ENCODE measurements around the gene PLOD2. TPM values are rescaled to one million over a fixed set of nuclear protein-coding genes. Genes with fewer than 3 reads are reported as not detected.

PLOD2 gene
- total and polyA plus RNA-seq, 2 of the 4 experiments (the other 2 are of a cell fraction), result 84.0 to 117 TPM

DNA sequence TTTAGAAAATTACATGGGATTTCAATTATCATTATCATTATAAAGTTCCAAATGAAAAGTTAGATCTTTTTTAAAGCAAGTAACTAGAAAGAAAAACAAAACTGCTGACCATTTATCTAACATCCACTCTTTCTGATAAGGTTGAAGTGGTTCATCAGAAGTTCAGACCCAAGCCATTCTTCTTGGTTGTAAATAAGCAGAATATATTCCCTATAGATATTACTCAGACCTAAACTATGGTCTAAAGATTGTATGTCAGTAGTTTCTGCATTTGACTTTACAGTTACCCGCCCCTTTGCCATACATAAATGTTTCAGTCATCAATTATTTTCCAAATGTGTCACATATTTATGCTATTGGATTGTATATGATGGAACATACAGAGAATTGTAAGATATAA is 136.7 kb downstream of the PLOD2 start:
- ATAC-seq (ENCODE audit: low read depth), result no peak
- WGBS, 2 experiments (ENCODE audit: extremely low coverage in 2 of 2, insufficient read length in 1 of 2), result no CpG with 5 or more reads among the region's 1 CpG
- H2BK120ac ChIP-seq (ENCODE audit: low read depth, low read length), result no peak overlapping the region

More for the DNA sequence above, 136.7 kb downstream of the PLOD2 start:
- POLR2A ChIA-PET (ENCODE audit: unreplicated experiment), result no interaction called here
- no peak overlapping the region for H4K5ac ChIP-seq (ENCODE audit: low read depth, low read length)
- CTCF ChIA-PET, result no interaction called here
- H2AK9ac ChIP-seq (replicated peaks; ENCODE audit: low read depth, low read length, poor library complexity), result no peak overlapping the region
- intact Hi-C loops (cut with micrococcal nuclease) (no loop called here), in situ Hi-C loops (cut with MboI; ENCODE audit: low sequenced_read_pairs) (no loop called here), dilution Hi-C loops (cut with HindIII; ENCODE audit: low sequenced_read_pairs, unreplicated experiment) (no loop called here)
- no TSS peak for BruUV-seq (replicated peaks)
- H3K27me3 ChIP-seq (ENCODE audit: control insufficient read depth, insufficient read depth, low read length), result no peaks in the 10 kb centered on the region
- TF ChIP-seq POLR2A (IDR thresholded peaks at IDR 0.05; ENCODE audit: low read depth, low read length) (no peak), CTCF (conservative IDR thresholded peaks at IDR 0.05; ENCODE audit: low read depth, low read length) (no peak), CHD1 (IDR thresholded peaks at IDR 0.05; ENCODE audit: low read depth, low read length) (no peak), SMC3 (IDR thresholded peaks at IDR 0.05; ENCODE audit: low read depth, low read length) (no peak), BHLHE40 (IDR thresholded peaks at IDR 0.05; ENCODE audit: low read depth, low read length) (no peak), NFE2L2 (IDR thresholded peaks at IDR 0.05; ENCODE audit: low read depth, low read length) (no peak), MAZ (IDR thresholded peaks at IDR 0.05; ENCODE audit: borderline replicate concordance, low read depth, low read length) (no peak), MXI1 (IDR thresholded peaks at IDR 0.05; ENCODE audit: borderline replicate concordance, low read depth, low read length) (no peak), RFX5 (IDR thresholded peaks at IDR 0.05; ENCODE audit: low read depth, low read length) (no peak), MAFK (IDR thresholded peaks at IDR 0.05; ENCODE audit: low read depth, low read length) (no peak), FOS (IDR thresholded peaks at IDR 0.05; ENCODE audit: low read depth, low read length) (no peak), USF2 (IDR thresholded peaks at IDR 0.05; ENCODE audit: low read depth, low read length) (no peak), CEBPB (IDR thresholded peaks at IDR 0.05; ENCODE audit: low read depth, low read length) (no peak), RAD21 (IDR thresholded peaks at IDR 0.05; ENCODE audit: low read length) (no peak)
- TF ChIP-seq, protein P1, sequence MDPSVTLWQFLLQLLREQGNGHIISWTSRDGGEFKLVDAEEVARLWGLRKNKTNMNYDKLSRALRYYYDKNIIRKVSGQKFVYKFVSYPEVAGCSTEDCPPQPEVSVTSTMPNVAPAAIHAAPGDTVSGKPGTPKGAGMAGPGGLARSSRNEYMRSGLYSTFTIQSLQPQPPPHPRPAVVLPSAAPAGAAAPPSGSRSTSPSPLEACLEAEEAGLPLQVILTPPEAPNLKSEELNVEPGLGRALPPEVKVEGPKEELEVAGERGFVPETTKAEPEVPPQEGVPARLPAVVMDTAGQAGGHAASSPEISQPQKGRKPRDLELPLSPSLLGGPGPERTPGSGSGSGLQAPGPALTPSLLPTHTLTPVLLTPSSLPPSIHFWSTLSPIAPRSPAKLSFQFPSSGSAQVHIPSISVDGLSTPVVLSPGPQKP (IDR thresholded peaks at IDR 0.05; ENCODE audit: borderline replicate concordance, low read depth, low read length), result no peak
- H3K14ac ChIP-seq (replicated peaks; ENCODE audit: low read depth, low read length), result no peak overlapping the region
- H3K4me3 ChIP-seq (ENCODE audit: insufficient read depth, low read depth, low read length), result no peak overlapping the region
- no peaks in the 10 kb centered on the region for H3K4me1 ChIP-seq (ENCODE audit: control insufficient read depth, insufficient read depth, low read length)
- no peak overlapping the region for H3K9ac ChIP-seq (ENCODE audit: low read depth, low read length)
- no peak overlapping the region for H3K4me2 ChIP-seq (ENCODE audit: low read depth, low read length)
- H4K8ac ChIP-seq (ENCODE audit: low read depth in 2 of 2, low read length in 2 of 2), result no peak overlapping the region
- H3K18ac ChIP-seq (ENCODE audit: low read depth, low read length), result no peak overlapping the region
- H3K23ac ChIP-seq (ENCODE audit: low read depth, low read length), result no peak overlapping the region
- H3K36me3 ChIP-seq (ENCODE audit: control insufficient read depth, insufficient read depth, low read length), result no peaks in the 10 kb centered on the region
- H3K9me1 ChIP-seq (ENCODE audit: insufficient read depth, low read length), result no peaks in the 10 kb centered on the region
- DNase-seq, result no peak
- no peak overlapping the region for H2BK20ac ChIP-seq (ENCODE audit: low read depth, low read length)
- no peak overlapping the region for H2AFZ ChIP-seq (replicated peaks; ENCODE audit: low read length, poor library complexity)
- no peak overlapping the region for H3K27ac ChIP-seq (ENCODE audit: insufficient read depth, low read length)
- H4K20me1 ChIP-seq (ENCODE audit: insufficient read depth, low read length), result no peaks in the 10 kb centered on the region
- H3K9me3 ChIP-seq (ENCODE audit: control insufficient read depth, insufficient read depth, low read length), result no peaks in the 10 kb centered on the region
- no peak overlapping the region for H3K56ac ChIP-seq (ENCODE audit: extremely low read depth, insufficient read depth, low read length)
- H3K4ac ChIP-seq (ENCODE audit: low read depth, low read length), result no peak overlapping the region
- H4K91ac ChIP-seq (ENCODE audit: insufficient read depth, low read depth, low read length), result no peak overlapping the region
- H2AK5ac ChIP-seq (ENCODE audit: low read depth, low read length), result no peak overlapping the region
- no peak overlapping the region for H2BK5ac ChIP-seq (ENCODE audit: low read depth, low read length, poor library complexity, severe bottlenecking)
- no peaks in the 10 kb centered on the region for H3K79me1 ChIP-seq (ENCODE audit: low read depth in 1 of 2, low read length in 2 of 2)
- no peak overlapping the region for H2BK15ac ChIP-seq (ENCODE audit: low read depth, low read length)

Measured in IMR-90 (cell line).